Measurements from ENCODE around the gene CIZ1. TPM values are rescaled to one million over a fixed set of nuclear protein-coding genes. Genes with fewer than 3 reads are reported as not detected.

CIZ1 gene
- total RNA-seq, 1 donor, result 34.1 TPM

DNA sequence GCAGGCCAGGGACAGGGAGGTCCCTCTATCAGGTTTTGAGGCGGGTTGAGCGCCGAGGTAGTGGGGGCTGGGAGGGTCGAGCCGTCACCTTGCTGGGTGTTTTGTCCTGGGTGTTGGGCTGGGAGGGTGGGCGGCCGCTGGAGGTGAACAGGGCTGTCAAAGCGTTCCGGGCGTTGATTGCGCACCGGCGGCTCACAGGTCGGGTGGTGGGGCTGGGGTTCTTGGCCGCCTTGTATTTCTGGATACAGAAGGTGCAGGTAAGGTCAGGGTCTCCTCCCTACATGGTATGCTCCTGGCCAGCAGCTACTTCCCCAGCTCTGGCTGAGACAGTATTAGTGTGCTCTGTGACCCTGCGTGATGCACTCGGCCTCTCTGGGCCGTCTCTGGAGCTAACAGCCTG is 25.2 kb downstream of the CIZ1 start:
- no peak for DNase-seq (ENCODE audit: low read depth)
- TF ChIP-seq, protein P1, sequence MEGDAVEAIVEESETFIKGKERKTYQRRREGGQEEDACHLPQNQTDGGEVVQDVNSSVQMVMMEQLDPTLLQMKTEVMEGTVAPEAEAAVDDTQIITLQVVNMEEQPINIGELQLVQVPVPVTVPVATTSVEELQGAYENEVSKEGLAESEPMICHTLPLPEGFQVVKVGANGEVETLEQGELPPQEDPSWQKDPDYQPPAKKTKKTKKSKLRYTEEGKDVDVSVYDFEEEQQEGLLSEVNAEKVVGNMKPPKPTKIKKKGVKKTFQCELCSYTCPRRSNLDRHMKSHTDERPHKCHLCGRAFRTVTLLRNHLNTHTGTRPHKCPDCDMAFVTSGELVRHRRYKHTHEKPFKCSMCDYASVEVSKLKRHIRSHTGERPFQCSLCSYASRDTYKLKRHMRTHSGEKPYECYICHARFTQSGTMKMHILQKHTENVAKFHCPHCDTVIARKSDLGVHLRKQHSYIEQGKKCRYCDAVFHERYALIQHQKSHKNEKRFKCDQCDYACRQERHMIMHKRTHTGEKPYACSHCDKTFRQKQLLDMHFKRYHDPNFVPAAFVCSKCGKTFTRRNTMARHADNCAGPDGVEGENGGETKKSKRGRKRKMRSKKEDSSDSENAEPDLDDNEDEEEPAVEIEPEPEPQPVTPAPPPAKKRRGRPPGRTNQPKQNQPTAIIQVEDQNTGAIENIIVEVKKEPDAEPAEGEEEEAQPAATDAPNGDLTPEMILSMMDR (IDR thresholded peaks at IDR 0.05; ENCODE audit: insufficient read depth, low read depth, low read length), result no peak
- no peak overlapping the region for H3K4me3 ChIP-seq (ENCODE audit: low read depth, low read length)

DNA sequence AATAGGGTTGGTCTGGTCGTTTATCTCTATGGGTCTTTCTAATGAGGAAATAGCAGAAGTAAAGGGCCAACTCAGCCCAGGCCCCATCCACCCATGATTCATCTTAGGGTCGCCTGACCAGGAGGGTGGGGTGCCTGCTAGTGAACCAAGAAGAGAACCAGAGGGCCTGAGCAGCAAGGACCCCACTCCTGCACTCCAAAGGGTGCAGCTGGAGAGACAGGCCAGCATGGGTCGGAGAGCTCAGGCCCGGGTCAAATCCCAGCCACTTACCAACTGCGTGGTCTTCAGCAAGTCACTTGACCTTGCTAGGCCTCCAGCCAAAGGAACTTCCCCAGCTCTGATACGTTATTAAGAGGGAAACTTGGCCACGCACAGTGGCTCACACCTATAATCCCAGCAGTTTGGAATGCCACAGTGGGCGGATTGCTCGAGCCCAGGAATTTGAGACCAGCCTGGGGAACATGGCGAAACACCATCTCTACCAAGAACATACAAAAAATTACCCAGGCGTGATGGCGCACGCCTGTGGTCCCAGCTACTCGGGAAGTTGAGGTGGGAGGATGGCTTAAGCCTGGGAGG is 27.0 kb downstream of the CIZ1 start:
- no peak overlapping the region for H3K4me3 ChIP-seq (ENCODE audit: low read depth, low read length)
- TF ChIP-seq, protein P1 (IDR thresholded peaks at IDR 0.05; ENCODE audit: insufficient read depth, low read depth, low read length), result no peak
- peak; percentile 9 for DNase-seq (ENCODE audit: low read depth)

DNA sequence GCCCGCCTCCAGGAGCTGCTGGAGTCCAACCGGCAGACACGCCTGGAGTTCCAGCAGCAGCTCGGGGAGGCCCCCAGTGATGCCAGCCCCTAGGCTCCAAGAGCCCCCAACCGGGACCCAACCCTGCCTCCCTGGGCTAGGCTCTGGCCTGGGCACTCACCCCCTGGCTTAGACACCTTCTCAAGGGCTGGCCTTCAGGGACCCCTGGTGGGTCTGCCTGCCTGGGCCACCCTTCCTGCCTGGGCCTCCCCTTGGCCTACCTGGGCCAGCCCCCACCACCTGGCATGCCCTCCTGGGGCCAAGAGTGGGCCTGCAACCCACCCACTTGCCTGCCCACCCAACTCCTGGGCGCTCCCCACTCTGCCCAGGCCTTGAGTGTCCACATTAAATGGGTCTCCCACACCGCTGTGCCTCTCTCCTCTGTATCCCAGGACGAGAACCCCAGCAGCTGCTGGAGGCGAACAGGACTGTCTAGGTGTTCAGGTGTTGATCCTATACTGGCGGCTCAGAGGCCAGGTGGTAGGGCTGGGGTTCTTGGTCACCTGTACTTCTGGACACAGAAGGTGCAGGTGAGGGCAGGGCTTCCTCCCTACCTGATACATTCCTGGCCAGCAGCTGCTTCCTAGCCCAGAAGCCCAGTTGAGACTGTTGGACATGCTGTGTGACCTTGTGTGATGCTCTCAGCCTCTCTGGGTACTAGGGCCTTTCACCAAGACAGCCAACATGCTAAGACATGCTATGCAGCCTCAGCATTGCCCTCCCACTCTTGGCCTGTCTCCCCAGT is 27.7 kb downstream of the CIZ1 start:
- no peak overlapping the region for H3K4me3 ChIP-seq (ENCODE audit: low read depth, low read length)
- no peak for DNase-seq (ENCODE audit: low read depth)
- TF ChIP-seq, protein P1 (IDR thresholded peaks at IDR 0.05; ENCODE audit: insufficient read depth, low read depth, low read length), result no peak

- TF ChIP-seq, protein P1 (IDR thresholded peaks at IDR 0.05; ENCODE audit: insufficient read depth, low read depth, low read length), result no peak
- H3K4me3 ChIP-seq (ENCODE audit: low read depth, low read length), result no peak overlapping the region
- no peak for DNase-seq (ENCODE audit: low read depth)
These were observed 28.3 kb downstream of the CIZ1 start for GRCh38 chr9:128163027-128163515.

DNA sequence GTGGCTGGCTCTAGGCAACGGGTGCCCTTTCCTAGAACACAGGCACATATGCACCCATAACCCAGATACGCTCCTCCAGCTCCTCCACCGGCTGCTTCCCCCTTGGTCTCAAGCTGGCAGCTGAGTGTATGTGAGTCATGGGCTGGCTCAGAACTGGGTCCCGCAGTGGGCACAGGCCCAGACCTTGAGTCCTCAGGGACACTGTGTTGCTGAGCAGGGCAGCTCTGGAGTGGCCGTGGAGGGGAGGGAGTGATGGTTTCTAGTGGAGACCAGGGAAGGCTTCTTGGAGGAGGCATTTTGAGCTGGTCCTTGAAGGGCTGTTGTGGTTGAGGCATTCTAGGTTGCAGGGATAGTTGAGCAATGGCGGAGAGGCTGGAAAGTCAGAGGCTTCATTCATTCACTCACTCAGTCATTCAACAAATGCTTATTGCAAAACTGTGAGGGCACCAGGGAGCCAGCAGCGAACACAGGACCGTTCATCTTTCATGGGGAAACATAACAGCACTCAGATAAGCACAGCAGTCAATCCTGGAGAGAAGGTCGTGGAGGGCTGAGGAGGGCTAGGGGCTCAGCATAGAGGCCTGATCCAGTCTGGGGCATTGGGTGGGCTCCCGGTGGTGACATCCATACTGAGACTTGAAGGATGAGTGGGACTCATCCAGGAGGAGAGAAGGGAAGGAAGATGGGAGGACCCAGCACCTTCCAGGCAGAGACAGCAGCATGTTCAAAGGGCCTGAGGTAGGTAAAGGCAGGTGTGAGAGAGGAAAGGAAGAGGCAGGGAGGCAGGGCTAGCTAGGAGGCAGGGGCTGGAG is 29.0 kb downstream of the CIZ1 start:
- no peak for DNase-seq (ENCODE audit: low read depth)
- TF ChIP-seq, protein P1 (IDR thresholded peaks at IDR 0.05; ENCODE audit: insufficient read depth, low read depth, low read length), result no peak
- no peak overlapping the region for H3K4me3 ChIP-seq (ENCODE audit: low read depth, low read length)

GRCh38 chr9:128161215-128161902 is 30.0 kb downstream of the CIZ1 start:
- TF ChIP-seq, protein P1 (IDR thresholded peaks at IDR 0.05; ENCODE audit: insufficient read depth, low read depth, low read length), result no peak
- no peak overlapping the region for H3K4me3 ChIP-seq (ENCODE audit: low read depth, low read length)
- no peak for DNase-seq (ENCODE audit: low read depth)
